Gastrocnemius medialis (tissue), 4 donors: ENCODE results near the gene RALBP1. TPM values are rescaled to one million over a fixed set of nuclear protein-coding genes. Genes with fewer than 3 reads are reported as not detected.

Source experiments
- ATAC-seq, 2 donors: fragments of 150-250 bp; one replicate each; pipeline ENCODE4 v1.9.1; 2016
- DNase-seq, 2 donors: peaks; one replicate each; pipeline ENCODE4 v3.0.0-alpha.2; 2019
- H3K27ac ChIP-seq, 4 donors: fragments of 200-600 bp; sonication (generic); 1 replicate in 1 of 4; 2 replicates in 3 of 4; pipeline ENCODE4 v1.5.1; 2016 to 2018; ENCODE audit warnings: mild to moderate bottlenecking in 2 of 4, moderate library complexity in 1 of 4
- H3K27me3 ChIP-seq, 3 donors: fragments of 200-600 bp; sonication (generic) in 2 of 3; 1 replicate in 1 of 3; 2 replicates in 2 of 3; pipeline versions ENCODE4 v1.5.1 to v1.6.0; 2016 to 2019; ENCODE audit warnings: mild to moderate bottlenecking in 1 of 3, moderate library complexity in 1 of 3
- H3K36me3 ChIP-seq, 2 donors: fragments of 200-600 bp; sonication (generic) in 1 of 2; one replicate each; pipeline ENCODE4 v1.5.1; 2017 to 2018
- H3K4me1 ChIP-seq, 2 donors: fragments of 200-600 bp; sonication (generic) in 1 of 2; one replicate each; pipeline ENCODE4 v1.5.1; 2016 to 2017; ENCODE audit warnings: mild to moderate bottlenecking in 2 of 2
- H3K4me3 ChIP-seq, 4 donors: fragments of 200-600 bp; sonication (generic) in 3 of 4; 1 replicate in 1 of 4; 2 replicates in 3 of 4; pipeline ENCODE4 v1.5.1; 2016 to 2019; ENCODE audit warnings: mild to moderate bottlenecking in 2 of 4
- H3K9me3 ChIP-seq, 3 donors: fragments of 200-600 bp; sonication (generic) in 2 of 3; 1 replicate in 1 of 3; 2 replicates in 2 of 3; pipeline ENCODE4 v1.5.1; 2016 to 2019
- POLR2A ChIP-seq, 2 donors: fragments of 450-650 bp; IDR thresholded peaks; one replicate each; pipeline ENCODE4 v1.6.1; 2017; ENCODE audit warnings: antibody characterized with exemption in 2 of 2, mild to moderate bottlenecking in 2 of 2, moderate library complexity in 2 of 2
- in situ Hi-C, 4 donors: fragments of 200-750 bp; cut with MboI; loops; one replicate each; pipeline versions ENCODE4 v1.15.0 to v1.8.0; 2017; ENCODE audit warnings: low sequenced_read_pairs in 4 of 4
- intact Hi-C: fragments of 100-400 bp; cut with DNase I; formaldehyde crosslinking; loops from one replicate; pipeline ENCODE4 v1.15.1; 2023; ENCODE audit warnings: low total_unique reads
- total RNA-seq, 4 donors: library from RNA; depleted of rRNA; stranded (reverse); fragments of >200 nt; gene quantifications; one replicate each; pipeline versions ENCODE4 v1.1.0 to v1.2.3, GENCODE V29; 2016
- TF ChIP-seq, protein P1 (sequence below), 5 experiments: fragments of 450-650 bp in 3 of 5; fragments of 200-600 bp in 2 of 5; sonication (generic) in 2 of 5; IDR thresholded peaks in 4 of 5; conservative IDR thresholded peaks in 1 of 5; 1 replicate in 4 of 5; 2 replicates in 1 of 5; pipeline ENCODE4 v1.5.1; 2016 to 2019; ENCODE audit warnings: antibody characterized with exemption in 5 of 5, mild to moderate bottlenecking in 3 of 5, moderate library complexity in 3 of 5

RALBP1 gene
- total RNA-seq, 4 donors from 2014 or later: 41.5 to 108 (median 78.1) TPM

DNA sequence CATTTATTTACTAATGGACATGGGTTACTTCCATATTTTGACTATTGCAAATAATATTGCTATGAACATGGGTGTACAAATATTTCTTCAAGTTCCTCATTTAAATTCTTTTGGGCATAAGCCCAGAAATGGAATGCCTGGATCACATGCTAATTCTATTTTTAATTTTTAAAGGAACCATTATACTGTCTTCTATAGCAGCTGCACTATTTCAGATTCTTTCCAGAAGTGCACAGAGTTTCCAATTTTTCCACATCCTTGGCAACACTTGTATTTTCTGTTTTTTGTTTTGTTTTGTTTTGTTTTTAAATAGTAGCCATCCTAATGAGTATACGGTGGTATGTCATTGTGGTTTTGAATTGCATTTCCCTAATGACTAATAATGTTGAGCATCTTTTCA is 8.5 kb upstream of the RALBP1 start:
- no peaks in the 10 kb centered on the region for H3K36me3 ChIP-seq
- no peak overlapping the region for H3K27ac ChIP-seq
- H3K27me3 ChIP-seq: no peaks in the 10 kb centered on the region
- H3K9me3 ChIP-seq: peaks cover 0 to 5% (median 5%) of the 10 kb centered on the region in 3 donors
- DNase-seq (no peak), ATAC-seq (no peak)
- H3K4me1 ChIP-seq: no peaks in the 10 kb centered on the region
- TF ChIP-seq, protein P1, sequence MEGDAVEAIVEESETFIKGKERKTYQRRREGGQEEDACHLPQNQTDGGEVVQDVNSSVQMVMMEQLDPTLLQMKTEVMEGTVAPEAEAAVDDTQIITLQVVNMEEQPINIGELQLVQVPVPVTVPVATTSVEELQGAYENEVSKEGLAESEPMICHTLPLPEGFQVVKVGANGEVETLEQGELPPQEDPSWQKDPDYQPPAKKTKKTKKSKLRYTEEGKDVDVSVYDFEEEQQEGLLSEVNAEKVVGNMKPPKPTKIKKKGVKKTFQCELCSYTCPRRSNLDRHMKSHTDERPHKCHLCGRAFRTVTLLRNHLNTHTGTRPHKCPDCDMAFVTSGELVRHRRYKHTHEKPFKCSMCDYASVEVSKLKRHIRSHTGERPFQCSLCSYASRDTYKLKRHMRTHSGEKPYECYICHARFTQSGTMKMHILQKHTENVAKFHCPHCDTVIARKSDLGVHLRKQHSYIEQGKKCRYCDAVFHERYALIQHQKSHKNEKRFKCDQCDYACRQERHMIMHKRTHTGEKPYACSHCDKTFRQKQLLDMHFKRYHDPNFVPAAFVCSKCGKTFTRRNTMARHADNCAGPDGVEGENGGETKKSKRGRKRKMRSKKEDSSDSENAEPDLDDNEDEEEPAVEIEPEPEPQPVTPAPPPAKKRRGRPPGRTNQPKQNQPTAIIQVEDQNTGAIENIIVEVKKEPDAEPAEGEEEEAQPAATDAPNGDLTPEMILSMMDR (IDR thresholded peaks at IDR 0.05 in 4 of 5, conservative IDR thresholded peaks at IDR 0.05 in 1 of 5): no peak
- TF ChIP-seq POLR2A (IDR thresholded peaks at IDR 0.05): no peak
- in situ Hi-C loops: loop anchor here in 1 of 4 donors (10.0 kb wide), 1 partner anchor 132 kb away; the partner anchor contains the start of gene TWSG1
- H3K4me3 ChIP-seq: no peak overlapping the region
- intact Hi-C loops: no loop called here

DNA sequence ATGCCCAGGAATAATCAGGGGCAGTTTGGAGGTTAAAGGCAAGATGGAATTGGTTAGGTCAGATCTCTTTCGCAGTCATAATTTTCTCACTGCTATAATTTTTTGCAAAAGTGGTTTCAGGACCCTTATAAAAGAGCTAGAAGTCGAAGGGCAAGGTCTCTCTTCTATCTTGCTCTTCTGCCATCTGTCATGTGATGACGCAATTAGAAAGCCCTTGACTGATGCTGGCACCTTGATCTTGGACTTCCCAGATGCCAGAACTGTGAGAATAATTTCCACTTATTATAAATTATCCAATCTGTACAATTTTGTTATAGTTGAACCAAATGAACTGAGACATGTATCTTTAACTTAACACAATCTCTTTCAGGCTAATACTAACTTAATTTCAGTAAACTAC is 6.3 kb upstream of the RALBP1 start:
- DNase-seq (no peak), ATAC-seq (no peak)
- Histone ChIP-seq H3K9me3 (peaks cover 0 to 5% (median 5%) of the 10 kb centered on the region in 3 donors), H3K4me1 (peaks cover 0 to under 1% of the 10 kb centered on the region in 2 donors), H3K36me3 (no peaks in the 10 kb centered on the region), H3K27ac (no peak overlapping the region), H3K4me3 (no peak overlapping the region), H3K27me3 (no peaks in the 10 kb centered on the region)
- in situ Hi-C loops (loop anchor here in 1 of 4 donors (10.0 kb wide), 1 partner anchor 134 kb away; the partner anchor contains the start of gene TWSG1), intact Hi-C loops (no loop called here)
- TF ChIP-seq POLR2A (IDR thresholded peaks at IDR 0.05): no peak
- TF ChIP-seq, protein P1 (IDR thresholded peaks at IDR 0.05 in 4 of 5, conservative IDR thresholded peaks at IDR 0.05 in 1 of 5): no peak

DNA sequence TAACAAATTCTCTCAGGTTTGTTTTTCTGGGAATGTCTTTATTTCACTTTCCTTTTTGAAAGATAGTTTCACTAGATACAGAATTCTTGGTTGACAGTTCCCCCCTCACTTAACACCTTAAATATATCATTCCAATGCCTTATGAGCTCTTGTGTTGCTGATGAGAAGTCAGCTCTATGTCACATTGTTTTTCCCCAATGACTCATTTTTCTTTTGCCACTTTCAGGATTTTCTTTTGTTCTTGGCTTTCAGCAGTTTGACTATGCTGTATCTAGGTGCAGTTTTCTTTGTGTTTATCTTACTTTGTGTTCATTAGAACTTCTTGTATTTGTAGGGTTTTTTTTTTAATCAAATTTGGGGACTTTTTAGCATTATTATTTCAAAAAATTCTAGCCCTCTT is 5.6 kb upstream of the RALBP1 start:
- no peak for ATAC-seq
- Histone ChIP-seq H3K27ac (no peak overlapping the region), H3K9me3 (peaks cover 0 to 5% (median 5%) of the 10 kb centered on the region in 3 donors), H3K36me3 (no peaks in the 10 kb centered on the region), H3K4me3 (no peak overlapping the region), H3K4me1 (peaks cover 0 to 5% of the 10 kb centered on the region in 2 donors), H3K27me3 (no peaks in the 10 kb centered on the region)
- TF ChIP-seq, protein P1 (IDR thresholded peaks at IDR 0.05 in 4 of 5, conservative IDR thresholded peaks at IDR 0.05 in 1 of 5): no peak
- TF ChIP-seq POLR2A (IDR thresholded peaks at IDR 0.05): no peak
- in situ Hi-C loops (loop anchor here in 1 of 4 donors (10.0 kb wide), 1 partner anchor 135 kb away; the partner anchor contains the start of gene TWSG1), intact Hi-C loops (loop anchor here (10.0 kb wide), 1 partner anchor 445 kb away; the partner anchor contains the start of gene VAPA)
- no peak for DNase-seq

DNA sequence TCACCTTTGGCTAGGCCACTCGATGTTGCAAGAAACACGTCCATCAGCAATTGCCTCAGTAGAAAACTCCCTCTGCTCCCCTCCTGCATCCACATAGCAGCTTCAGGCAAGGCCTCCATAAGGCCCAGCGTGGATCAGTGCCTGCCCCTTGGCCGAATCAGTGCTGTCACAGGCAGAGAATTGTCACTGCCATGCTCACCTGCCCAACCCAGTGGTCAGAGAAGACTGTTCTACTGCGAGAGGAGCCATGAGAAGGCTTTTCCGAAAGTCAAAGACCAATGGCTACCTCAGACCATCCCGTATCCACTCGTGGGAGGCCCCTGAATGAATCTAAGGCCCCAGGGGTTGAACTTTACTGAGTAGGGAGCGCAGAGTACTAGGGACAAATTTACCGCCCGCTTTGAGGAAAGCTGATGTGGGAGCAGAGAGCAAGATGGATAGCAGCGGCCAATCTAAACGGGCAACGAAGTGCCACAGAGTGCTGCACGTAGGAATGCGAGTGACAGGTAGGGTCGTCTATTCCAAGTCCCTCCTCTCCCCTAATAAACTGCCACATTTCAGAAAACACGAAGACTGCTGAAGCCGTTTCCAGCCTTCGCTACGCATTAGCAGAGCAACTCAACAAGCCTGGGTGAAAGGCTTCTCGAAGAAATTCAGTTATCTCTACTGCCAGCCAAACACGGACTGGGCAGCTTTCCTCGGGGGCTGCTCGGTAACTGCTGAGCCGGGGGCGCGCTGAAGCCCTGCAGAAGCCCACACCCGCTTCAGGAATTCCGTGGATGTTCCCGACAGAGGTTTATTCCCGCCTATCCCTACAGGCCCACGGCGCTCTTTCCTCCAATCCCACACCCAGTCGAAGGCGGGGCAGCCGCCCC is 968 bp upstream of the RALBP1 start:
- DNase-seq (no peak), ATAC-seq (peak; percentile 79 to 80)
- no peaks in the 10 kb centered on the region for H3K27me3 ChIP-seq
- peak overlapping the region; percentile 84 to 98 (median 91) for H3K27ac ChIP-seq
- H3K4me1 ChIP-seq: peaks cover 13 to 21% of the 10 kb centered on the region in 2 donors
- no peaks in the 10 kb centered on the region for H3K9me3 ChIP-seq
- in situ Hi-C loops: no loop called here
- no peak for TF ChIP-seq POLR2A (IDR thresholded peaks at IDR 0.05)
- TF ChIP-seq, protein P1 (IDR thresholded peaks at IDR 0.05 in 4 of 5, conservative IDR thresholded peaks at IDR 0.05 in 1 of 5): no peak
- intact Hi-C loops: loop anchor here (2.0 to 10.0 kb wide), 2 partner anchors 42 to 440 kb away; partner anchors contain the start of gene VAPA
- peaks cover 0 to 6% of the 10 kb centered on the region in 2 donors for H3K36me3 ChIP-seq
- peak overlapping the region; percentile 72 to 94 (median 88) for H3K4me3 ChIP-seq
